MG63 (cell line): Measurements from ENCODE around the gene GPN1. TPM values are rescaled to one million over a fixed set of nuclear protein-coding genes. Genes with fewer than 3 reads are reported as not detected.
"Not testable (repeated sequence)": the region's sequence is repeated elsewhere in the genome, so short reads cannot be mapped to it uniquely, and the experiment has no call there.

Experiments
- DNase-seq: peaks from one replicate; pipeline ENCODE4 v3.0.0-alpha.2; 2020
- H3K27me3 ChIP-seq: fragments of 250-450 bp; sonication (Bioruptor Pico); 2 replicates; pipeline ENCODE4 v1.5.1; 2020; ENCODE audit warnings: mild to moderate bottlenecking, moderate library complexity
- H3K36me3 ChIP-seq: fragments of 250-450 bp; sonication (Bioruptor Pico); 2 replicates; pipeline ENCODE4 v1.5.1; 2020; ENCODE audit warnings: mild to moderate bottlenecking, moderate library complexity
- H3K4me3 ChIP-seq: fragments of 250-450 bp; sonication (Bioruptor Pico); 2 replicates; pipeline ENCODE4 v1.5.1; 2020; ENCODE audit warnings: mild to moderate bottlenecking, moderate library complexity
- H3K9me3 ChIP-seq: fragments of 250-450 bp; sonication (Bioruptor Pico); 2 replicates; pipeline ENCODE4 v1.5.1; 2020; ENCODE audit warnings: mild to moderate bottlenecking, moderate library complexity
- total RNA-seq: library from RNA; depleted of rRNA; stranded (reverse); fragments of >200 nt; shearing (Covaris generic); gene quantifications from 2 replicates; pipeline ENCODE4 v1.2.3, GENCODE V29; 2014; ENCODE audit warnings: low replicate concordance

Gene GPN1
- total RNA-seq, 1 experiment from 2014 or later = 34.2 TPM

GRCh38 chr2:27615316-27615715 lies 13.5 kb upstream of the GPN1 start:
- DNase-seq = no peak
- Histone ChIP-seq H3K27me3 (no peaks in the 10 kb centered on the region), H3K36me3 (peaks cover 40% of the 10 kb centered on the region)

GRCh38 chr2:27621524-27621923 lies 7.3 kb upstream of the GPN1 start:
- Histone ChIP-seq H3K4me3 (no peak overlapping the region), H3K27me3 (no peaks in the 10 kb centered on the region), H3K36me3 (peaks cover 51% of the 10 kb centered on the region), H3K9me3 (no peaks in the 10 kb centered on the region)
- no peak for DNase-seq

More at GRCh38 chr2:27615316-27615715, 13.5 kb upstream of the GPN1 start:
- Histone ChIP-seq H3K9me3 (no peaks in the 10 kb centered on the region), H3K4me3 (no peak overlapping the region)

- H3K27me3 ChIP-seq = no peaks in the 10 kb centered on the region
- no peak for DNase-seq
- H3K9me3 ChIP-seq = no peaks in the 10 kb centered on the region
- peaks cover 39% of the 10 kb centered on the region for H3K36me3 ChIP-seq
- H3K4me3 ChIP-seq = no peak overlapping the region
Observed at GRCh38 chr2:27622921-27623384, 5.9 kb upstream of the GPN1 start.

- DNase-seq = no peak
- no peaks in the 10 kb centered on the region for H3K9me3 ChIP-seq
- H3K36me3 ChIP-seq = peaks cover 36% of the 10 kb centered on the region
- H3K4me3 ChIP-seq = no peak overlapping the region
- H3K27me3 ChIP-seq = no peaks in the 10 kb centered on the region
Observed at GRCh38 chr2:27624943-27625342, 3.9 kb upstream of the GPN1 start.

- H3K4me3 ChIP-seq, H3K9me3 ChIP-seq, DNase-seq, H3K27me3 ChIP-seq: not testable (repeated sequence)
- peaks cover 37% of the 10 kb centered on the region for H3K36me3 ChIP-seq
Observed at GRCh38 chr2:27626323-27626722, 2.5 kb upstream of the GPN1 start.

GRCh38 chr2:27626921-27627320 lies 1.9 kb upstream of the GPN1 start:
- H3K27me3 ChIP-seq, H3K4me3 ChIP-seq, H3K9me3 ChIP-seq: not testable (repeated sequence)
- DNase-seq = peak; percentile 16
- peaks cover 38% of the 10 kb centered on the region for H3K36me3 ChIP-seq

GRCh38 chr2:27627963-27628766 lies 685 bp upstream of the GPN1 start:
- Histone ChIP-seq H3K4me3 (peak overlapping the region; percentile 90), H3K9me3 (no peaks in the 10 kb centered on the region), H3K27me3 (no peaks in the 10 kb centered on the region), H3K36me3 (peaks cover 42% of the 10 kb centered on the region)
- peak; percentile 53 for DNase-seq

- not testable (repeated sequence) for DNase-seq, H3K9me3 ChIP-seq, H3K4me3 ChIP-seq, H3K27me3 ChIP-seq
- H3K36me3 ChIP-seq = peaks cover 49% of the 10 kb centered on the region
Observed at GRCh38 chr2:27630257-27630656, 1.4 kb downstream of the GPN1 start.

GRCh38 chr2:27634291-27634690 lies 5.4 kb downstream of the GPN1 start:
- no peak for DNase-seq
- no peaks in the 10 kb centered on the region for H3K9me3 ChIP-seq
- peaks cover 81% of the 10 kb centered on the region for H3K36me3 ChIP-seq
- H3K27me3 ChIP-seq = no peaks in the 10 kb centered on the region
- no peak overlapping the region for H3K4me3 ChIP-seq

- Histone ChIP-seq H3K9me3 (no peaks in the 10 kb centered on the region), H3K4me3 (no peak overlapping the region), H3K27me3 (no peaks in the 10 kb centered on the region), H3K36me3 (peaks cover 81% of the 10 kb centered on the region)
- DNase-seq = no peak
Observed at GRCh38 chr2:27636766-27637165, 7.9 kb downstream of the GPN1 start.

- no peak overlapping the region for H3K4me3 ChIP-seq
Observed at GRCh38 chr2:27638037-27638637, 9.3 kb downstream of the GPN1 start.

GRCh38 chr2:27638709-27639108 lies 9.9 kb downstream of the GPN1 start:
- no peaks in the 10 kb centered on the region for H3K9me3 ChIP-seq
- H3K27me3 ChIP-seq = no peaks in the 10 kb centered on the region
- no peak overlapping the region for H3K4me3 ChIP-seq
- no peak for DNase-seq
- H3K36me3 ChIP-seq = peaks cover 75% of the 10 kb centered on the region

More at GRCh38 chr2:27638037-27638637, 9.3 kb downstream of the GPN1 start:
- Histone ChIP-seq H3K9me3 (no peaks in the 10 kb centered on the region), H3K27me3 (no peaks in the 10 kb centered on the region), H3K36me3 (peaks cover 74% of the 10 kb centered on the region)
- no peak for DNase-seq

- H3K4me3 ChIP-seq = no peak overlapping the region
- H3K9me3 ChIP-seq = no peaks in the 10 kb centered on the region
- peaks cover 60% of the 10 kb centered on the region for H3K36me3 ChIP-seq
- no peaks in the 10 kb centered on the region for H3K27me3 ChIP-seq
- no peak for DNase-seq
Observed at GRCh38 chr2:27640722-27641245, 11.9 kb downstream of the GPN1 start.

GRCh38 chr2:27645197-27645596 lies 16.3 kb downstream of the GPN1 start:
- no peaks in the 10 kb centered on the region for H3K9me3 ChIP-seq
- H3K27me3 ChIP-seq = no peaks in the 10 kb centered on the region
- H3K4me3 ChIP-seq = no peak overlapping the region
- DNase-seq = no peak
- H3K36me3 ChIP-seq = peaks cover 41% of the 10 kb centered on the region

- DNase-seq = no peak
Observed at GRCh38 chr2:27647289-27647688, 18.4 kb downstream of the GPN1 start.

GRCh38 chr2:27647737-27648136 lies 18.9 kb downstream of the GPN1 start:
- DNase-seq = no peak
- no peaks in the 10 kb centered on the region for H3K9me3 ChIP-seq
- H3K4me3 ChIP-seq = no peak overlapping the region
- no peaks in the 10 kb centered on the region for H3K27me3 ChIP-seq
- H3K36me3 ChIP-seq = peaks cover 50% of the 10 kb centered on the region

More at GRCh38 chr2:27647289-27647688, 18.4 kb downstream of the GPN1 start:
- Histone ChIP-seq H3K27me3 (no peaks in the 10 kb centered on the region), H3K9me3 (no peaks in the 10 kb centered on the region), H3K4me3 (no peak overlapping the region), H3K36me3 (peaks cover 49% of the 10 kb centered on the region)

- Histone ChIP-seq H3K36me3 (peaks cover 68% of the 10 kb centered on the region), H3K27me3 (no peaks in the 10 kb centered on the region), H3K4me3 (no peak overlapping the region), H3K9me3 (no peaks in the 10 kb centered on the region)
- no peak for DNase-seq
Observed at GRCh38 chr2:27651056-27651455, 22.2 kb downstream of the GPN1 start.
